GM21528 (cell line): Measurements from ENCODE around the gene PTPRT.
"Not testable (repeated sequence)": the region's sequence is repeated elsewhere in the genome, so short reads cannot be mapped to it uniquely, and the experiment has no call there.

Experiments used
- ATAC-seq: cut with Tn5 transposase; IDR thresholded peaks from one replicate; pipeline ENCODE4 v1.9.1; 2021; ENCODE audit warnings: mild to moderate bottlenecking, moderate library complexity; ENCODE audit not compliant: unreplicated experiment, low FRiP score

Gene PTPRT

GRCh38 chr20:42272516-42272915, 917.2 kb downstream of the PTPRT start:
- ATAC-seq = no peak

GRCh38 chr20:42270539-42270938, 919.2 kb downstream of the PTPRT start:
- ATAC-seq = no peak

GRCh38 chr20:42267793-42268384, 921.8 kb downstream of the PTPRT start:
- ATAC-seq = no peak

GRCh38 chr20:42261766-42262270, 927.9 kb downstream of the PTPRT start:
- no peak for ATAC-seq

GRCh38 chr20:42260184-42260583, 929.5 kb downstream of the PTPRT start:
- no peak for ATAC-seq

- ATAC-seq = no peak
Observed at GRCh38 chr20:42259389-42259788, 930.3 kb downstream of the PTPRT start.

- ATAC-seq = no peak
Observed at GRCh38 chr20:42258564-42259302, 931.0 kb downstream of the PTPRT start.

- no peak for ATAC-seq
Observed at GRCh38 chr20:42255821-42256220, 933.9 kb downstream of the PTPRT start.

- no peak for ATAC-seq
Observed at GRCh38 chr20:42254673-42255072, 935.0 kb downstream of the PTPRT start.

GRCh38 chr20:42252116-42252515, 937.6 kb downstream of the PTPRT start:
- no peak for ATAC-seq

- ATAC-seq = no peak
Observed at GRCh38 chr20:42218621-42219374, 970.9 kb downstream of the PTPRT start.

- no peak for ATAC-seq
Observed at GRCh38 chr20:42214074-42214473, 975.6 kb downstream of the PTPRT start.

- no peak for ATAC-seq
Observed at GRCh38 chr20:42212391-42212790, 977.3 kb downstream of the PTPRT start.

GRCh38 chr20:42206557-42206956, 983.1 kb downstream of the PTPRT start:
- ATAC-seq = not testable (repeated sequence)

- no peak for ATAC-seq
Observed at GRCh38 chr20:42204109-42204660, 985.5 kb downstream of the PTPRT start.

- ATAC-seq = no peak
Observed at GRCh38 chr20:42197599-42197998, 992.1 kb downstream of the PTPRT start.

- ATAC-seq = no peak
Observed at GRCh38 chr20:42193119-42193518, 996.6 kb downstream of the PTPRT start.

GRCh38 chr20:42192321-42192720, 997.4 kb downstream of the PTPRT start:
- ATAC-seq = no peak

- ATAC-seq = no peak
Observed at GRCh38 chr20:42191140-42191860, 998.4 kb downstream of the PTPRT start.

- no peak for ATAC-seq
Observed at GRCh38 chr20:42190084-42190483, 999.6 kb downstream of the PTPRT start.
